ENCODE results near the gene INPP4B.
A peak's percentile ranks its signal among the peaks of the same experiment; 100 is the strongest.

Gene INPP4B

DNA sequence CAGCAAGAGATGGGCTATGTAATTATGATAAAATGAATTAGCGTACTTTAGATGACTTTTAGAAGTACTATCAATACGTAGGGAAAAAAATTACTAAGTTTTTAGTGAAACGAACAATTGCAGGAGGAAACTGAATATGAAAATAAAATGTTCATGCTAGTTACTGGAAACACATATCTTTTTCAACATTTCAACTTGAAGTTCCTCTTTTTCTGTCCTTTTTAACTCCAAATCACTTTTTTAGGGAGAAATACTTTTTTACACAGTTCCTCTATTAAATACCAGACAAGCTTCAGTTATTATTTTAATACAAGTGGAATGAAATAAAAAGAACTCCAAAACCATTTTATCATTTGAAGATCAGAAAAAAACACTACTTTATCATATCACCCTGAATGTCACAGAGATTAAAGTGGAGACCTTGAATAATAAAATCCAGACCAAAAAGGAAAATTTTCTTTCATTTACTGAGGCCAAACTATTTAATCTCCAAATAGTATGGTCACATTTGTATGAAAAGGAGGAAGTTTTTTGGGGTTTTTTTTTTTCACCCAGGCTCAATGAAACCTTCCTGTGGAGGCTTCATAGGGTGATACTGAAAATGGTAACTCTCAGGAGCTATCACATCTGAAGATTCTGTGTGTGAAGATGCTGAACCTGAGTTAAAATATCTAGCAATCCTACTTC is 306.2 kb downstream of the INPP4B start:
- no peak overlapping the region for H2AFZ ChIP-seq (ENCODE audit: low read depth, low read length)
- WGBS = 100% methylated on average over 1 of the region's 3 CpGs
- no peak overlapping the region for H2BK12ac ChIP-seq (ENCODE audit: low read length in 2 of 2)
- H3K4me1 ChIP-seq (ENCODE audit: control insufficient read depth, insufficient read depth, low read depth, low read length) = no peaks in the 10 kb centered on the region
- H2BK120ac ChIP-seq (ENCODE audit: low read depth, low read length) = no peak overlapping the region
- H4K91ac ChIP-seq (ENCODE audit: low read length) = no peak overlapping the region
- no peak overlapping the region for H3K14ac ChIP-seq (ENCODE audit: low read length in 2 of 2)
- H2AK5ac ChIP-seq (ENCODE audit: low read length, severe bottlenecking) = no peak overlapping the region
- no peak overlapping the region for H3K4me3 ChIP-seq (ENCODE audit: insufficient read depth in 1 of 2, low read depth in 1 of 2, low read length in 2 of 2)
- DNase-seq = no peak
- H3K18ac ChIP-seq (ENCODE audit: low read depth in 1 of 2, low read length in 2 of 2) = no peak overlapping the region
- no peak overlapping the region for H4K8ac ChIP-seq (ENCODE audit: low read length)
- H2BK15ac ChIP-seq (ENCODE audit: low read depth, poor library complexity, severe bottlenecking) = no peak overlapping the region
- H3K79me1 ChIP-seq (replicated peaks; ENCODE audit: low read length, poor library complexity, severe bottlenecking) = no peaks in the 10 kb centered on the region
- H3K36me3 ChIP-seq (ENCODE audit: control insufficient read depth in 1 of 2, insufficient read depth in 2 of 2, low read depth in 1 of 2, low read length in 2 of 2) = no peaks in the 10 kb centered on the region
- H3K27me3 ChIP-seq (ENCODE audit: control insufficient read depth in 1 of 2, insufficient read depth in 1 of 2, low read length in 2 of 2) = no peaks in the 10 kb centered on the region
- no peak overlapping the region for H3K9ac ChIP-seq (ENCODE audit: low read length)
- H3K27ac ChIP-seq (ENCODE audit: low read length, poor library complexity, severe bottlenecking) = no peak overlapping the region
- H3K4me2 ChIP-seq (ENCODE audit: low read length, poor library complexity, severe bottlenecking) = no peak overlapping the region
- no peaks in the 10 kb centered on the region for H3K9me3 ChIP-seq (ENCODE audit: control insufficient read depth, low read length)
- no peak overlapping the region for H3K23ac ChIP-seq (ENCODE audit: low read length in 2 of 2)
- H3K4ac ChIP-seq (ENCODE audit: low read depth in 1 of 2, low read length in 2 of 2) = no peak overlapping the region
- no peak overlapping the region for H2BK5ac ChIP-seq (ENCODE audit: low read depth, low read length, poor library complexity, severe bottlenecking)

DNA sequence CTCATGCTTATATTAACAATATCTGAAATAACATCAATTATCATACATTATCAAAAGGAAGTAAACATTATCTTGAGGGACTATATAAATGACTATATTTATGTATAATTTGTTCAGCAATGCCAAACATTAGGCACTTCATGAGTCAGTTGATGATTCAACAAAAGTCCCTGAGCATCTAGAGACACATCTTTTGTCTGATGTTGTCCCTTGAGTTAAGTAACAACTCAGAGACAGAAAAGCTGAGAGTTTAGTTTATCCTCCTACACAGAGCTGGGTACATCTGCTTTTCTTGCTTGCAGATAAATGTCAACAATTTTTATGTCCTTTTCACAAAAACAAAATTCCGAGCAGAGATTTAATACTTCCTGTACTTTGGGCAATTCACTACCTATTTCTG is 311.1 kb downstream of the INPP4B start:
- H3K18ac ChIP-seq (ENCODE audit: low read depth in 1 of 2, low read length in 2 of 2) = no peak overlapping the region
- H3K79me1 ChIP-seq (replicated peaks; ENCODE audit: low read length, poor library complexity, severe bottlenecking) = no peaks in the 10 kb centered on the region
- H2BK5ac ChIP-seq (ENCODE audit: low read depth, low read length, poor library complexity, severe bottlenecking) = no peak overlapping the region
- no CpG with 5 or more reads among the region's 1 CpG for WGBS
- H3K4me1 ChIP-seq (ENCODE audit: control insufficient read depth, insufficient read depth, low read depth, low read length) = no peaks in the 10 kb centered on the region
- H2AK5ac ChIP-seq (ENCODE audit: low read length, severe bottlenecking) = no peak overlapping the region
- no peak overlapping the region for H3K4ac ChIP-seq (ENCODE audit: low read depth in 1 of 2, low read length in 2 of 2)
- H4K8ac ChIP-seq (ENCODE audit: low read length) = no peak overlapping the region
- no peak overlapping the region for H3K4me3 ChIP-seq (ENCODE audit: insufficient read depth in 1 of 2, low read depth in 1 of 2, low read length in 2 of 2)
- no peak overlapping the region for H2AFZ ChIP-seq (ENCODE audit: low read depth, low read length)
- no peaks in the 10 kb centered on the region for H3K9me3 ChIP-seq (ENCODE audit: control insufficient read depth, low read length)
- H4K91ac ChIP-seq (ENCODE audit: low read length) = no peak overlapping the region
- no peak overlapping the region for H3K14ac ChIP-seq (ENCODE audit: low read length in 2 of 2)
- no peak overlapping the region for H3K9ac ChIP-seq (ENCODE audit: low read length)
- H3K27ac ChIP-seq (ENCODE audit: low read length, poor library complexity, severe bottlenecking) = no peak overlapping the region
- no peak overlapping the region for H3K4me2 ChIP-seq (ENCODE audit: low read length, poor library complexity, severe bottlenecking)
- no peak overlapping the region for H3K23ac ChIP-seq (ENCODE audit: low read length in 2 of 2)
- H2BK120ac ChIP-seq (ENCODE audit: low read depth, low read length) = no peak overlapping the region
- peak; percentile 17 for DNase-seq
- H2BK12ac ChIP-seq (ENCODE audit: low read length in 2 of 2) = no peak overlapping the region
- no peaks in the 10 kb centered on the region for H3K36me3 ChIP-seq (ENCODE audit: control insufficient read depth in 1 of 2, insufficient read depth in 2 of 2, low read depth in 1 of 2, low read length in 2 of 2)
- no peaks in the 10 kb centered on the region for H3K27me3 ChIP-seq (ENCODE audit: control insufficient read depth in 1 of 2, insufficient read depth in 1 of 2, low read length in 2 of 2)
- no peak overlapping the region for H2BK15ac ChIP-seq (ENCODE audit: low read depth, poor library complexity, severe bottlenecking)

GRCh38 chr4:142532054-142532453 is 314.0 kb downstream of the INPP4B start:
- H2BK120ac ChIP-seq (ENCODE audit: low read depth, low read length) = no peak overlapping the region
- no peaks in the 10 kb centered on the region for H3K4me1 ChIP-seq (ENCODE audit: control insufficient read depth, insufficient read depth, low read depth, low read length)
- H2BK5ac ChIP-seq (ENCODE audit: low read depth, low read length, poor library complexity, severe bottlenecking) = no peak overlapping the region
- H4K91ac ChIP-seq (ENCODE audit: low read length) = no peak overlapping the region
- no peak overlapping the region for H2AFZ ChIP-seq (ENCODE audit: low read depth, low read length)
- no peak overlapping the region for H3K27ac ChIP-seq (ENCODE audit: low read length, poor library complexity, severe bottlenecking)
- no peak overlapping the region for H2BK12ac ChIP-seq (ENCODE audit: low read length in 2 of 2)
- no peak overlapping the region for H3K18ac ChIP-seq (ENCODE audit: low read depth in 1 of 2, low read length in 2 of 2)
- no peak overlapping the region for H3K4me3 ChIP-seq (ENCODE audit: insufficient read depth in 1 of 2, low read depth in 1 of 2, low read length in 2 of 2)
- no peak overlapping the region for H4K8ac ChIP-seq (ENCODE audit: low read length)
- WGBS = 79% methylated on average over 5 of the region's 5 CpGs
- H2AK5ac ChIP-seq (ENCODE audit: low read length, severe bottlenecking) = no peak overlapping the region
- no peak overlapping the region for H3K23ac ChIP-seq (ENCODE audit: low read length in 2 of 2)
- H3K9ac ChIP-seq (ENCODE audit: low read length) = no peak overlapping the region
- H3K4me2 ChIP-seq (ENCODE audit: low read length, poor library complexity, severe bottlenecking) = no peak overlapping the region
- no peak overlapping the region for H3K14ac ChIP-seq (ENCODE audit: low read length in 2 of 2)
- no peaks in the 10 kb centered on the region for H3K27me3 ChIP-seq (ENCODE audit: control insufficient read depth in 1 of 2, insufficient read depth in 1 of 2, low read length in 2 of 2)
- DNase-seq = no peak
- H2BK15ac ChIP-seq (ENCODE audit: low read depth, poor library complexity, severe bottlenecking) = no peak overlapping the region
- H3K4ac ChIP-seq (ENCODE audit: low read depth in 1 of 2, low read length in 2 of 2) = no peak overlapping the region
- no peaks in the 10 kb centered on the region for H3K9me3 ChIP-seq (ENCODE audit: control insufficient read depth, low read length)
- H3K79me1 ChIP-seq (replicated peaks; ENCODE audit: low read length, poor library complexity, severe bottlenecking) = no peaks in the 10 kb centered on the region
- no peaks in the 10 kb centered on the region for H3K36me3 ChIP-seq (ENCODE audit: control insufficient read depth in 1 of 2, insufficient read depth in 2 of 2, low read depth in 1 of 2, low read length in 2 of 2)

DNA sequence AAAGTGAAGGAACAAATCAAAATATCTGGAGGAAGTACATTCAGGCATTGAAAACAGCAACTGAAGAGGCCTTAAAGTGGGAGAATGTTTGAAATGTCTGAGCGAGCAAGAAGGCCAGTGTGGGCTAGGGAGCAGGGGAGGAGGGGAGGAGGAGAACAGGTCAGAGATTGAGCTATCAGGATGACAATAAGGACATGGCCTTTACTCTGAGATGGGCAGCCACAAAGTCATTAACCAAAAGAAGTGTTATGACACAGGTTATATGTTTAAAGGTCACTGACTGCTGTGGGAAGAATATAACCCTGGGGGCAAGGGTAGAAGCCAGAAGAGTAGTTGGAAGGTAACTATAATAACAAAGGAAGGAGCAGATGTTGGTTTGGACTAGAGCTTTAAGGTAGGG is 315.4 kb downstream of the INPP4B start:
- Histone ChIP-seq H2BK12ac (ENCODE audit: low read length in 2 of 2) (no peak overlapping the region), H3K9ac (ENCODE audit: low read length) (no peak overlapping the region), H3K4me2 (ENCODE audit: low read length, poor library complexity, severe bottlenecking) (no peak overlapping the region), H2BK15ac (ENCODE audit: low read depth, poor library complexity, severe bottlenecking) (no peak overlapping the region), H3K18ac (ENCODE audit: low read depth in 1 of 2, low read length in 2 of 2) (no peak overlapping the region), H3K79me1 (replicated peaks; ENCODE audit: low read length, poor library complexity, severe bottlenecking) (no peaks in the 10 kb centered on the region), H3K4me1 (ENCODE audit: control insufficient read depth, insufficient read depth, low read depth, low read length) (no peaks in the 10 kb centered on the region), H2BK5ac (ENCODE audit: low read depth, low read length, poor library complexity, severe bottlenecking) (no peak overlapping the region), H2AK5ac (ENCODE audit: low read length, severe bottlenecking) (no peak overlapping the region), H2AFZ (ENCODE audit: low read depth, low read length) (no peak overlapping the region), H4K8ac (ENCODE audit: low read length) (no peak overlapping the region), H2BK120ac (ENCODE audit: low read depth, low read length) (no peak overlapping the region), H3K14ac (ENCODE audit: low read length in 2 of 2) (no peak overlapping the region), H3K27me3 (ENCODE audit: control insufficient read depth in 1 of 2, insufficient read depth in 1 of 2, low read length in 2 of 2) (no peaks in the 10 kb centered on the region), H3K4me3 (ENCODE audit: insufficient read depth in 1 of 2, low read depth in 1 of 2, low read length in 2 of 2) (no peak overlapping the region), H3K9me3 (ENCODE audit: control insufficient read depth, low read length) (no peaks in the 10 kb centered on the region), H3K4ac (ENCODE audit: low read depth in 1 of 2, low read length in 2 of 2) (no peak overlapping the region), H3K27ac (ENCODE audit: low read length, poor library complexity, severe bottlenecking) (no peak overlapping the region), H4K91ac (ENCODE audit: low read length) (no peak overlapping the region), H3K36me3 (ENCODE audit: control insufficient read depth in 1 of 2, insufficient read depth in 2 of 2, low read depth in 1 of 2, low read length in 2 of 2) (no peaks in the 10 kb centered on the region), H3K23ac (ENCODE audit: low read length in 2 of 2) (no peak overlapping the region)
- DNase-seq = no peak
- 86% methylated on average over 1 of the region's 1 CpG for WGBS

Measured in mesenchymal stem cell (in vitro differentiated cells and primary cell).